Measurements from ENCODE around the gene KRT20.
"Not testable (repeated sequence)": the region's sequence is repeated elsewhere in the genome, so short reads cannot be mapped to it uniquely, and the experiment has no call there.

The KRT20 gene

DNA sequence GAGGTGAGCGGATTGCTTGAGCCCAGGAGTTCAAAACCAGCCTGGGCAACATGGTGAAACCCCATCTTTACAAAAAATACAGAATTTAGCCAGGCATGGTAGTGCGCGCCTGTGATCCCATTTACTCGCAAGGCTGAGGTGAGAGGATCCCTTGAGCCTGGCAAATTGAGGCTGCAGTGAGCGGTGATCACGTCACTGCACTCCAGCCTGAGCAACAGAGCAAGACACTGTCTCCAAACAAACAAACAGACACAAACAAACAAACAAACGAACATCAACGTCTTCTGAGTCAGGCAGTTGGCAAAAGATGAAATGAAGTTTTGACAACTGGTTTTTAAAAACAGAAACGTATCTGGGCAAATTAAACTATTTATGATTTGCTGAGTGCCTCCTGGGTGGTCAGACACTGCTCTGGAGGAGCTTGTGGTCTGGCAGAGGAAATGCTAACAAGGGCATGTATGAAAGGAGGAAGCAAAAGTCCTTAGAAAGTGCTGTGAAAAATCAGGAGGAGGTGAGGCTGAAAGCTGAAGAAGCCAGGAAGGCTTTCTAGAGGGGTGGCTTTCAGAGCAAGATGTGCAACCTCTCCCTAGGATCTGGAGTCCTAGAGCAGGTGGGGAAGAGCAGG, 10.2 kb upstream of the KRT20 start:
- no peak for DNase-seq

- DNase-seq, result no peak
These were observed 3.2 kb upstream of the KRT20 start for GRCh38 chr17:40888196-40888720.

- no peak for DNase-seq
These were observed 1.0 kb upstream of the KRT20 start for GRCh38 chr17:40886090-40886489.

DNA sequence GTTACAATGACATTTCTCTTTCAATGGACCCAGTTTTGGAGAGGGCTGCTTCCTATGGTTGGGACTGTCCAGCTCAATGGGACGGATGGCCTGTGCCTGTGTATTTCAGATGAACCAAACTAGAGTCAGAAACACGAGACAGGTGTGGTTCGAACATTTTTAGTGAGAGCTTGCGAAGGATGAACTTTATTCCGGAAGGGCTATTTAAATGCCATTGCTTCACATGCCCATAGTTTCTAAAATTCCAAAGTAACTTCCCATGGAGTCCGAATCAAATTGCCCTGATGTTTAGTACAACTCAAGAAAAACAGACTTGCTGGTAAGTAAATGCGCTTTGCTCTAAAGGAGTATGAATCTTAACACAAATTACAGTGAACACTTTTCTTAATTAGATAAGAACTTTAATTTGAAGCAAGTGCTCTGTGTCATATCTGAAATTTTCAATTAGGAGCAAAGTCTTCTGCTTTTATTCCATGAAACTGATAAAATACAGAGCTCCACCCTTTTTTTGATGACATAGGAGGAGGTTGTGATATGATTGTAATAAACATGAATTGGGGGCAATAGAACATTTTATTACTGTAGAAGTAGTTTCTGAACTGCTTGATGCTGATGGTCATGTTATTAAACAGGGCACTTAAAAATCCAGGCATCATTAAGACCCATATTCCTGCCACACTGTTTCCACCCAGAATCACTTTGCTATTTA, 1.3 kb downstream of the KRT20 start:
- no peak for DNase-seq

DNA sequence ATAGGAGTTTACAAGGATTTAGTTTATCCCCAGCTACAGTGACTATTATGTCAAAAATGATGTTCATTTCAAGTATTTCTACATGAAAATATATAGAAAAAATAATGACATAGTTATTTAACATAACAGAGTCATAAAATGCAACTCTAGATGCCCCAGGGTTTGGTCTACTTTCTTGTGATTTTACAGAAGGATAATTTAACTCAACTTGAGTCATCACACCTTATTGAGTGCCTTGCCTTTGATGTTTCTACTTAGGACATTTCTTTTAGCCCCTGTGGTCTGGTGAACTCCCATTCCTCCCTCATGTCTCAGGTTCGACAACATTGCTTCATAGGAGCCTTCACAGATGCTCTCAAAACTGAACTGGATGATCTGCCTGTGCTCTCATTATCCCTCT, 2.0 kb downstream of the KRT20 start:
- no peak for DNase-seq

DNA sequence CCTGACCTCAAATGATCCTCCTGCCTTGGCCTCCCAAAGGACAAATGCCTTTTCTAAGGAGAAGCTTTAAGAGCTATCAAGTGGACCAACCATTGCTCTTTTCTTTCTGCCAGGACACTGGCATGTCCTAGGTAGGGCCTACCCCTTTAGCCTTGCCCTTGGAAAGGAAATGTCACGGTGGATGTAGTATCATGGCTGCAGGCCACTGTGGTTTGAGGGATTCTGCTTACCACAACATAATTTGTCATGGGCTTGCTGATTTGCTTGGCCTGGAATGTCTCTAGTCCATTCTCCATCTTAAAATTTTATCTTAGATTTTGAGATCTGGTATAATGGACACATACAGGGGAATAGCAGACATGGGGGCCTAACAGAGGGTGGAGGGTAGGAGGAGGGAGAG, 6.0 kb downstream of the KRT20 start:
- DNase-seq, result no peak

GRCh38 chr17:40878044-40878443, 7.0 kb downstream of the KRT20 start:
- DNase-seq, result no peak

DNA sequence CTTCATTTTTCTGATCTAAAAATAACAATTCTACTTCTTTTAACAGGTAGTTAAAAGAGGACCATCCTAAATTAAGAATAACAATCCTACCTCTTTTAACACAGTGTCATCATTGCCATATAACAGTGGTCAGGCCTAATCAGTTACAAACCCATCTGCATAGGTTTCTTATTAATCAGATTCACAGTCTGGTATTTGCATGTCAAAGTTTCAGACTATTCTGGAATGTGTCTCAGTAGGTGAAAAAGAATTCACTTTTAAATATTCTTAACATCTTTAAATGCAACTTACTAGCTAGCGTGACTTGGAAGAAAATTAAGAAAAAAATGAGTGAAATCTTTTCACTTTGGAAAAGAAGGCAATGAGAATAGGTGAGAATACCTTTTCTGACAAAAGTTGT, 11.2 kb downstream of the KRT20 start:
- no peak for DNase-seq

DNA sequence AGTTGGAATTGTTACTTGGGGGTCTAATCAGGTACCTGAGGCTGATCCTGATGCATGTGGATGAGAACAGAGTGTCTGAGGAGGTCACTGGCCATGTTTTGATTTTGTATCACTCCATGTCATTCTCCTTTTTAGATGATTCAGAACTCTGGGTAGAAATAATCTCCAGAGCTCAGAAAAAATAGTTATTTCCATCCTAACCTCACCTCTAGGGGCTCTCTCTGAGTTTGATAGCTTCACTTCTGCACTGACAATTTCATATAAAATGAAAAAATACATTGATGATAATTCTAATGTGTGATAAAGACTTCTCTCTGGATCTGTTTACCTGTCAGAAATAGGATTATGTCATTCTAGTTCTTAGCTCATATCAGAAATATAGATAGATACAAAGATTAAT, 11.8 kb downstream of the KRT20 start:
- no peak for DNase-seq

- no peak for DNase-seq
These were observed 12.6 kb downstream of the KRT20 start for GRCh38 chr17:40872416-40872815.

DNA sequence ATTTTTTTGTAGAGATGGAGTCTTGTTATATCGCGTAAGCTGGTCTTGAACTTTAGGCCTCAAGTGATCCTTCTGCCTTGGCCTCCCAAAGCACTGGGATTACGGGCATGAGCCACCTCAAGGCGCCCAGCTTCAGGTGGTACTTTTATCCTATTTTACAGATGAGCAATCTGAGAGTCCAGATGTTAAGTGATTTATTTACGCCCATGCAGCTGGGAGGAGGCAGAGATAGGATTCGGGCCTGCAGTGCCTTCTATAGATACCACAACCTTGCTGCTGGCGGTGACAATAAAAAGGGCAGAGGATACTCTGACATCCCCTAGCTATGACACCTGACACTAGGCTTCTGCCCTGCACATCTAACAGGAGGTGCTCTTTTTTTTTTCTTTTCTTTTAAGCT, 13.7 kb downstream of the KRT20 start:
- DNase-seq, result no peak

GRCh38 chr17:40870136-40870535, 14.9 kb downstream of the KRT20 start:
- no peak for DNase-seq

DNA sequence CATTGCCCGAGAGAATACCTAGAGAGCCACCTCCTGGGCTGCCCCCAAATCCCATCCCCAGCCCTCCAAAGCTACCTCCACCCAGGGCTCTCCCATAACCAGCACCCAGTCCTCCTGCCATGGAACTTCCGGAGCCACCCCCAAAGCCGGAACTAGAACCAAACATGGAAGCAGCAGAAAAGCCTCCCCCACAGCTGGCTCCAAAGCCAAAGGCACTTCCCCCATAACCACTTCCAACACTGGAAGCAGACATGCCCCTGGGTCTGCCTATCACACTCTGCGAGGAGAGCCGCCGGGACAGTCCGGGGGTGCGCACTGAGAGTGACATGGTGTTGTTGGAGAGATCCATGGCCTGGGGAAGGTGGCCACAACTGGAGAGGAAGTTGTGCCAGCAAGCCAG, 18.2 kb downstream of the KRT20 start, which contains the start of gene KRT12:
TSS of gene KRT12 (minus strand) at position 386 of the 400 bp plus-strand sequence. CDS start at position 349, 37 bp downstream.
- DNase-seq, result no peak

DNA sequence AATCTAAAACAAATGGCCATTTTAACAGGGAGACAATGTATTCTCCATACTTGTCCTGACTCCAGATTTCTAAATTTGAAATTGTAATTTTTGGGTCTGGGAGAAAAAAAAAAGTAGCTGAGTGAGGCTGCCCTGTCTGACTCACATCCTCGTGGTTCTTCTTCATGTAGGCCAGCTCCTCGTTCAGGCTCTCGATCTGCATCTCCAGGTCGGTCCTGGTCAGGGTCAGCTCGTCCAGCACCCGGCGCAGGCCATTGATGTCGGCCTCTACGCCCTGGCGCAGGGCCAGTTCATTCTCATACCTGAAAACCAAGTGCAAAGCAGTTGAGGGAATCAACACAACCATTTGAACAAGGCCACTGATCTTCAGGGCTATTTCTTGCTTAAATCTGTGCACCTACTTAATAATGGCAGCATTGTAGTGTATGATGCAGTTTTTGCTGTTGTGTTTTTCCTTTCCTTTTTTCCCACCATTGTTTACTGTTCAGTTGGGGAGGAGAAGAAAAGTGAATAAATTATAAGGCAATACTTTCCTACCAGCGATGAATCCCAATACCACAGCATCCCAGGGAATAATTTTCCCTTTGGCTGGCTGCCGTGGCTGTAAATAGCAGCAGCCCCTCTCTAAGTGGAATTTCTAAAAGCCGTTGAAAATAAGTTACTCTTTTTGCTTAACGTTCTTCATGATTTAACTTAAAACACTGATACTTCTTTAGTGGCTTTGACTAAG, 20.2 kb downstream of the KRT20 start:
- DNase-seq, result no peak

DNA sequence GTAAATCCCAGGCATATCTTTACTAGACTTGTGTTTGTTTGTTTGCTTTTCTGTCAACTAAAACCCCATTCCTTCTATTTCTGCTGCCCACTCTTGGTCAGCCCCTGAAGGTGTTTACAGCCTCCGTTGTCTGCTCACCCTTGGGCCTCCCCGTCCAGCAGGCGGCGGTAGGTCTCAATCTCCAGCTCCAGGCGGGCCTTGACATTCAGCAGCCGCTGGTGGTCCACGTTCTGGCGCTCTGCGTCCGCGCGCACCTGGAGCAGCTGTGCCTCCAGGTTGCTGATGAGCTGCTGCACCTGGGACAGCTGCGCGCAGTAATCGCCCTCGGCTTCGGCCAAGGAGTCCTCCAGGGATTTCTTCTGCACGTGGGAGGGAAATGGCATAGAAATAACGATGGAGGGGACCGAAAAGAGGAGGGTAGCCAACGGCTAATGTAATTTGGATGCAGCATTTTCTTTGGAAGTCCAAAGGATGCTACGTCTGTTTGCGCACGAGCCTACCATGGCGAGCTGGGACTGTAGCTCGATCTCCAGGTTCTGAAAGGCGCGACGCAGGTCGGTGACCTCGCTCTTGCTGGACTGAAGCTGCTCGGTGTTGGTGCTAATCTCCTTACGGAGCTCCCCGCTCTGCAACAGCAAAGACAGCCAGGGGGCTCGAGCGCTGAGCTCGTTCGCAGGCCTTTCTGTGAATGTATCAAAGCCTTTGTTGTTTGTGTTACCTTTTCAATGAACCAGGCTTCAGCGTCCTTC, 21.9 kb downstream of the KRT20 start:
- no peak for DNase-seq

DNA sequence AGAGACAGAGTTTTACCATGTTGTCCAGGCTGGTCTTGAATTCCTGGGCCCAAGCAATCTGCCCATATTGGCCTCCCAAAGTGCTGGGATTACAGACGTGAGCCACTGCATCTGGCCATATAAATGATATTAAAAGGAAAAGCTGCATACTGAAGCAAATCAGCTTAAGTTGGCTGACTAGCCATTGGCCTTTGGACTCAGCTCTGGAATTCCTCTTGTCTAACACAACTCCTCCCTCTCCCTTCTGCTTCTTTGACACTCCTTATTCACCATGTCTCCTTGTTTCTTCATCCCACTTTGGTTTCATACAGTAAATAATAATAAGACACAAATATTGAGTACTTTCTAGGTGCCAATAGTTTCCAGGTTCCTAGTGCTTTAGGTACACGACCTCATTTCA, 25.5 kb downstream of the KRT20 start:
- no peak for DNase-seq

DNA sequence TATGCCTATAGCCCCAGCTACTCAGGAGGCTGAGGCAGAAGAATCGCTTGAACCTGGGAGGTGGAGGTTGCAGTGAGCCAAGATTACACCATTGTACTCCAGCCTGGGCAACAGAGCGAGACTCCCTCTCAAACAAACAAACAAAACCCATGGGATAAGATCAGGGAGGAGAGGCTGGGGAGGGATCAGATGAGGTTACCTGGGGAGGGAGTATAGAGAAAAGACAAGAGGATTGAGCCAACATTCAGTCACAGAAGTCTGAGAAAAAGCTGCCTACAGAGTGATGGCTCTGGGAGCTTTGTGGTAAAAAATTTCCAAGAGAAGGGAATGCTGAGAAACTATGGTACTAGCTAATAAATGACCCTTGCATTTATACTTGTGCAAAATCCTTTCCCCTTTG, 26.4 kb downstream of the KRT20 start:
- DNase-seq, result not testable (repeated sequence)

DNA sequence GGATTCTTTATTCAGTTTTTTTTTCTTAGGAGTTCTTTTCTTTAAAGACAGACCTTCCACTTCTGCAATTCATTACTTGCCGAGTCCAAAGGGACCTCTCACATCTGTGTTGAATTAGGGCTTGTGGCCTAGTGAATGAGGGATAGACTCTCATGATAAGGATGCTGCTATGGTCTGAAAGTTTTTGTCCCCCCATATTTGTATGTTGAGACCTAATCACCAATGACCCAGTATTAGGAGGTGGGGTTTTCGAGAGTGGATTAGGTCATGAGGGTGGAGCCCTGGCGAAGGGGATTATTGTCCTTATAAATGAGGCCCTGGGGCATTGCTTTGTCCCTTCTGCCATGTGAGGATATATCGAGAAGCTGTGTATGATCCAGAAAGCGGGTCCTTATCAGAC, 27.5 kb downstream of the KRT20 start:
- DNase-seq, result no peak

DNA sequence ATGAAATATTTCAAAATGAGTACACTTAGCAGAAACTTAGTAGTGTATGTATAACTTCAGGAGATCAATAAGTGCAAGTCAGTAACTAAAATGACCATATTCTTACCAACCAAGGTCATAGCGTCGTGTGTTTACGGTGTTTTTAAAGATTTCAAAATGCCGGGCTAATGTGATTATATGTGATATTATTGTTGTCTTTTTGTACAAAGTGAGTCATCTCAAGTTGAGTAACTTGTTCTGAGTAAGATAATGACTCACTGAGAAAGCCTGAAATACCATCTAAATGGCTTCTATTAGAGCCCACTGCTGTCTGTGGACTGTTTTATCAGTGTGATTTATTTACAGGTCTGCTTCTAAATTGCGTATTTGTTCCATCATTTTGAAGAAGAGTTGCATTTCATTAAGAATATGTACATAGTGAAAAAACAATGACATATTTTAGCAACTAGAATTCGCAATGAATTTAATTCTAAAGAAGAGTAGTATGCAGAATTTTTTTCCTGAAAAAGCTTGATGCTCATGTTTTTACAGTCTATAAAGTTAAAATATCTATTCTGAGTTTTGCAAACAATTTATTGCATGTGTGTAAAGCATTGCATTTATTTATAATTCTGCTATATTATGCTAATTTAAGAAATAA, 30.7 kb downstream of the KRT20 start:
- no peak for DNase-seq

DNA sequence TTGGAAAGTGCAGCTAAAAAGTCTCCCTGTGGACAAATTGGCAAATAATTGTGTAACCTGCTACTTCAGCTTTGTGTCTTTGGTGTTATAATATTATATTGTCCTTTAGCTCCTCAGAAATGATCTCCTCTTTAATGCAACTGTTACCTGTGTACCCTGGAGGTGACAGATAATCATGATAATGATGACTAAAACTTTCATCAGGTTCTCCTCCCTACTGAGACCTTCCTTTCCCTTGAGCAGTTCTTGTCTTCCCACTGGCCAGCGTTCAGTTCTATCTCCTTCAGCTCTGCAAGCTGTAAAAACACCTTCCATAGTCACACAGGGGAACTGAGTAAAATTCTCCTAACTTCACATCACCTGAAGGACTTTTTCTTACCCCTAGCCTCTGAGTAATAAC, 32.7 kb downstream of the KRT20 start:
- no peak for DNase-seq

DNA sequence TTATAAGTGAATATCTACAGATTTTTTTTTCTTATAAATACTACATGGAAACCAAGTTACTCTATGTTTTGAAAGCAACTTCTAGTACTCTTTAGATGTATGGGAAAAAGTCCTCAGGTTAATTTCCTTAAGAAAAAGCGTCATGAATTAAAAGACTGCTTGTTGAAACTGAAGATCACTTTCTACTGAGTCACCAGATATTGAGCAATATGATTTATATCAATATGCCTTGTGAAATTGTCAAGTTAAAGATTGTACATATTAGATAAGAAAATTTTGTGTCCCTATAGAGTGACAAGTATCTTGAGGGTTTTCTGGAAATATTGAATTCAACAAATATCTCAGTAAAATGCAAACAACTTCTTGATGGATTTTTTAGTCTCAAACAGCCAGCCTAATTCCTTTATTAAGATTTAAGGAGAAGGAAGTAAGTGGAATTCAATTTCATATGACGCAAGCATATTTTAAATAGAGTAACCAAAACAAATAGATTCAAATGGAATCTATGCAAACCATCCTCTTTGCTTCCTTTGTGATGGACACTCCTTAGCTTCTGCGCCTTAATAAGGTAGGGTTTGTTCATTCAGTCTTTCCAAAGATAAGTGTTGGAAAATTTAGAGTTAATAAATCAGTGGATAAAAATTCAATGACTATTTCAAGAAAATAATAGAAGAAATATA, 34.6 kb downstream of the KRT20 start:
- no peak for DNase-seq

DNA sequence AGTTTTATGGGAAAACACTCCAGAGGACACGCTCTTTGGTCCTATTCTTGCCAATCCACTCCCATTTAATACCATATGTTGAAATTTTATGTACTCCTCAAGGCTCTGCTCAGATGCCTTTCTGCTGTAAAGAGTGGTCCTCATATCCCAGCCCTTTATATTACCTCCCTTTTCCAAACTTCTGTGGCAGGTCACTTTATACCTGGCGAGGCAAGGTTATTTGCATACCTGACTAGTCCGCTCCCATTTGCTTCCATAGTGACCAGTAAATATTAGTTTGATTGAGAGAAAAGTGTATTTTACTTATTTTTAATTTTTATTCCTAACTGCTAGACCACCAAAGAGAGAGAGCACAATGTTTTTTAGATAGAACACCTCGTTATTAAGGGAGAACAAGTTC, 35.3 kb downstream of the KRT20 start:
- DNase-seq, result no peak

Data from DMS 273 treated with DMSO at 0.1 percent for 48 hours (cell line).